Fibroblast of lung (primary cell): Measurements from ENCODE around the gene C3orf20.

Source experiments
- EZH2 ChIP-seq: IDR thresholded peaks from 2 replicates; pipeline ENCODE4 v1.5.1; 2012; ENCODE audit warnings: low read length, control low read depth, mild to moderate bottlenecking; ENCODE audit errors: missing control alignments
- TF ChIP-seq, protein P1 (sequence below), 2 donors: IDR thresholded peaks in 1 of 2; conservative IDR thresholded peaks in 1 of 2; 1 replicate in 1 of 2; 2 replicates in 1 of 2; pipeline ENCODE4 v1.5.1; 2011 to 2012; ENCODE audit warnings: low read length in 2 of 2, control low read depth in 1 of 2, inconsistent platforms in 1 of 2, low read depth in 1 of 2, mild to moderate bottlenecking in 1 of 2

DNA sequence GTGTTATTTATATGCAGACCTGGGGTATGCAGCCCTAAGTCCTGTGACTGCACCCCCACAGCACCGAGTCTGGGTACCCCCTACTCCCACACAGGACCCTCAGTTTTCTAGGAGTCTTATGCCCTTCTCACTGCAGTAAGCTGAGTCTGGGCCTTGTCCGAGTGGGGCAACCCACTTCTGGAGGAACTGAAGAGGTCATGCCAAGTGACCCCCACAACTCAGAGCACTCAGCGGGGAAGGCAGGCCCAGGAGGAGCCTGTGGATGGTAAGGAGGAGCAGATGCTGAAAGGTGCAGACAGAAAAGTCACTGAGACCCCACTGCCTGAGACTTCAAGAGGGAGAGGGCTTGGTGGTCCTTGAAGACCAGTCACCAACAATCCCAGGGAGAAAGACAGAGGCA lies 87.8 kb downstream of the C3orf20 start:
- TF ChIP-seq, protein P1, sequence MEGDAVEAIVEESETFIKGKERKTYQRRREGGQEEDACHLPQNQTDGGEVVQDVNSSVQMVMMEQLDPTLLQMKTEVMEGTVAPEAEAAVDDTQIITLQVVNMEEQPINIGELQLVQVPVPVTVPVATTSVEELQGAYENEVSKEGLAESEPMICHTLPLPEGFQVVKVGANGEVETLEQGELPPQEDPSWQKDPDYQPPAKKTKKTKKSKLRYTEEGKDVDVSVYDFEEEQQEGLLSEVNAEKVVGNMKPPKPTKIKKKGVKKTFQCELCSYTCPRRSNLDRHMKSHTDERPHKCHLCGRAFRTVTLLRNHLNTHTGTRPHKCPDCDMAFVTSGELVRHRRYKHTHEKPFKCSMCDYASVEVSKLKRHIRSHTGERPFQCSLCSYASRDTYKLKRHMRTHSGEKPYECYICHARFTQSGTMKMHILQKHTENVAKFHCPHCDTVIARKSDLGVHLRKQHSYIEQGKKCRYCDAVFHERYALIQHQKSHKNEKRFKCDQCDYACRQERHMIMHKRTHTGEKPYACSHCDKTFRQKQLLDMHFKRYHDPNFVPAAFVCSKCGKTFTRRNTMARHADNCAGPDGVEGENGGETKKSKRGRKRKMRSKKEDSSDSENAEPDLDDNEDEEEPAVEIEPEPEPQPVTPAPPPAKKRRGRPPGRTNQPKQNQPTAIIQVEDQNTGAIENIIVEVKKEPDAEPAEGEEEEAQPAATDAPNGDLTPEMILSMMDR (conservative IDR thresholded peaks at IDR 0.05 in 1 of 2, IDR thresholded peaks at IDR 0.05 in 1 of 2; ENCODE audit: low read depth in 1 of 2, low read length in 2 of 2), result no peak
- TF ChIP-seq EZH2, result no peak
